Stimulated activated CD4-positive, alpha-beta T cell treated with anti-CD3 and anti-CD28 coated beads, Interleukin-1b, Interleukin-23, amount 100 ng/mL, for 24 hours (primary cell): Measurements from ENCODE around the gene HMGXB3.

Experiments used
- DNase-seq, 4 experiments: peaks; one replicate each; pipeline ENCODE4 v3.0.0-alpha.2; 2020; ENCODE audit warnings: low read depth in 4 of 4, low spot score in 1 of 4

Gene HMGXB3

GRCh38 chr5:150000256-150000989 is at the start of gene HMGXB3, which contains the start of gene TIGD6:
TSS of gene HMGXB3 (plus strand) at chr5:150000739. CDS start at chr5:150004853, 4,114 bp downstream.
TSS of gene TIGD6 (minus strand) at chr5:150000654. CDS start at chr5:149996348, 4,306 bp downstream.
- DNase-seq = peak; percentile 67 to 85 (median 77)

- DNase-seq = no peak
Observed at GRCh38 chr5:149951138-149951749, 49.3 kb upstream of the HMGXB3 start.

- DNase-seq = no peak
Observed at GRCh38 chr5:149953436-149954121, 47.0 kb upstream of the HMGXB3 start.

- DNase-seq = no peak
Observed at GRCh38 chr5:149954798-149955197, 45.7 kb upstream of the HMGXB3 start.

GRCh38 chr5:149956685-149957084 is 43.9 kb upstream of the HMGXB3 start:
- no peak for DNase-seq

- DNase-seq = no peak
Observed at GRCh38 chr5:149957855-149958254, 42.7 kb upstream of the HMGXB3 start.

GRCh38 chr5:149959406-149960236 is 40.9 kb upstream of the HMGXB3 start:
- peak in 3 of 4 experiments; percentile 17 to 26 (median 26) for DNase-seq

GRCh38 chr5:149960272-149961185 is 40.0 kb upstream of the HMGXB3 start, which contains the start of gene SLC26A2:
TSS of gene SLC26A2 (plus strand) at chr5:149960758. CDS start at chr5:149977653, 16,895 bp downstream.
- peak; percentile 74 to 94 (median 84) for DNase-seq

- DNase-seq = no peak
Observed at GRCh38 chr5:149961186-149961685, 39.3 kb upstream of the HMGXB3 start.

- no peak for DNase-seq
Observed at GRCh38 chr5:149961957-149962409, 38.6 kb upstream of the HMGXB3 start.

GRCh38 chr5:149962601-149963300 is 37.8 kb upstream of the HMGXB3 start:
- no peak for DNase-seq

- DNase-seq = no peak
Observed at GRCh38 chr5:149963729-149964128, 36.8 kb upstream of the HMGXB3 start.

GRCh38 chr5:149966946-149967345 is 33.6 kb upstream of the HMGXB3 start:
- DNase-seq = no peak

- no peak for DNase-seq
Observed at GRCh38 chr5:149969181-149969930, 31.2 kb upstream of the HMGXB3 start.

GRCh38 chr5:149975409-149975808 is 25.1 kb upstream of the HMGXB3 start:
- no peak for DNase-seq

- DNase-seq = no peak
Observed at GRCh38 chr5:149979896-149980295, 20.6 kb upstream of the HMGXB3 start.

GRCh38 chr5:149981206-149981605 is 19.3 kb upstream of the HMGXB3 start:
- DNase-seq = no peak

- DNase-seq = no peak
Observed at GRCh38 chr5:149982505-149982904, 18.0 kb upstream of the HMGXB3 start.
